Measurements from ENCODE around the gene NOXA1.

NOXA1 gene

GRCh38 chr9:137392232-137393007 is 30.8 kb upstream of the NOXA1 start:
- Mint-ChIP-seq H3K27ac (no peak overlapping the region), H3K36me3 (ENCODE audit: low read depth) (peaks cover 10% of the 10 kb centered on the region), H3K27me3 (ENCODE audit: low read depth, poor library complexity) (peaks cover 3% of the 10 kb centered on the region), H3K9me3 (peaks cover 5% of the 10 kb centered on the region), H3K4me3 (no peak overlapping the region), H3K4me1 (peaks cover 23% of the 10 kb centered on the region)
- TF ChIP-seq, protein P1, sequence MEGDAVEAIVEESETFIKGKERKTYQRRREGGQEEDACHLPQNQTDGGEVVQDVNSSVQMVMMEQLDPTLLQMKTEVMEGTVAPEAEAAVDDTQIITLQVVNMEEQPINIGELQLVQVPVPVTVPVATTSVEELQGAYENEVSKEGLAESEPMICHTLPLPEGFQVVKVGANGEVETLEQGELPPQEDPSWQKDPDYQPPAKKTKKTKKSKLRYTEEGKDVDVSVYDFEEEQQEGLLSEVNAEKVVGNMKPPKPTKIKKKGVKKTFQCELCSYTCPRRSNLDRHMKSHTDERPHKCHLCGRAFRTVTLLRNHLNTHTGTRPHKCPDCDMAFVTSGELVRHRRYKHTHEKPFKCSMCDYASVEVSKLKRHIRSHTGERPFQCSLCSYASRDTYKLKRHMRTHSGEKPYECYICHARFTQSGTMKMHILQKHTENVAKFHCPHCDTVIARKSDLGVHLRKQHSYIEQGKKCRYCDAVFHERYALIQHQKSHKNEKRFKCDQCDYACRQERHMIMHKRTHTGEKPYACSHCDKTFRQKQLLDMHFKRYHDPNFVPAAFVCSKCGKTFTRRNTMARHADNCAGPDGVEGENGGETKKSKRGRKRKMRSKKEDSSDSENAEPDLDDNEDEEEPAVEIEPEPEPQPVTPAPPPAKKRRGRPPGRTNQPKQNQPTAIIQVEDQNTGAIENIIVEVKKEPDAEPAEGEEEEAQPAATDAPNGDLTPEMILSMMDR (IDR thresholded peaks at IDR 0.05), result no peak
- no peak for DNase-seq

- peaks cover 19% of the 10 kb centered on the region for H3K36me3 Mint-ChIP-seq (ENCODE audit: low read depth)
- TF ChIP-seq, protein P1 (IDR thresholded peaks at IDR 0.05), result no peak
- H3K4me3 Mint-ChIP-seq, result no peak overlapping the region
- peaks cover 14% of the 10 kb centered on the region for H3K9me3 Mint-ChIP-seq
- H3K27me3 Mint-ChIP-seq (ENCODE audit: low read depth, poor library complexity), result peaks cover 3% of the 10 kb centered on the region
- H3K27ac Mint-ChIP-seq, result no peak overlapping the region
- peaks cover 14% of the 10 kb centered on the region for H3K4me1 Mint-ChIP-seq
- no peak for DNase-seq
Observed at GRCh38 chr9:137393176-137394150, 29.7 kb upstream of the NOXA1 start.

DNA sequence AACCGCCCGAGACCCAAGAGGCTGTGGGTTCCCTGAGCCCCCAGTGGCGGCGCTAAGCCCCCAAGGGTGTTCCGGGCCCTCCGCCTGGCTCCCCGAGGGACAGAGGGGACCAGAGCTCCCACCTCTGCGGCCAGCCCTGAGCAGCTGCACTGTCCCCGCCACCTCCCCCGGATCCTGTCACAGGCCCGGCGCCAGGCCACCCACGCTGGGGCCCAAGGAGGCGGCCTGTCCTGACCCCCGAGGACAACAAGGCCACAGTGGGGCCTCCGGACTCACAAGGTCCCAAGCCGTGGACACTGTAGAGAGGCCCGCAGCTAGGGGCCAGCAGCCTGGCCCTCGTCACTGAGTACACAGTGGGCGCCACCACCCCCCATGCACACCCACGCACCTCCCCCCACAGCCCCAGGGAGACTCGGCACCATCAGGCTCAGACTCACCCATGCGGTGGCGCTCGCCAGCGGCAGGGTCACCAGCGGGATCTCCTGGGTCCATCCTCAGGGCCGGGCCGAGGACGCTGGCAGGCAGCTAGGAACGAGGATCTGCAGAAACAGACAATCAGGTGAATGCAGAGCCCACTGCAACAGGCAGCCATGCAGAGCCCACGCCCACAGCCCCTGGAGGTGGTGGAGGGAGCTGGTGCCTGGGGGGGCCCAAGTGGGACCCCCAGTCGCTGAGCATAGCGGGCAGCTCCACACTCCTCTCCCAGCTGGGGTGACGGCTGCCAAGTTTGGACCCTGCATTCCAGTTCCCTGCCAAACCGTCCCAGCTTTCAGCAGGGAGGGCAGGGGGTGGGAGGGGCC is 28.1 kb upstream of the NOXA1 start:
- H3K9me3 Mint-ChIP-seq, result peaks cover 28% of the 10 kb centered on the region

DNA sequence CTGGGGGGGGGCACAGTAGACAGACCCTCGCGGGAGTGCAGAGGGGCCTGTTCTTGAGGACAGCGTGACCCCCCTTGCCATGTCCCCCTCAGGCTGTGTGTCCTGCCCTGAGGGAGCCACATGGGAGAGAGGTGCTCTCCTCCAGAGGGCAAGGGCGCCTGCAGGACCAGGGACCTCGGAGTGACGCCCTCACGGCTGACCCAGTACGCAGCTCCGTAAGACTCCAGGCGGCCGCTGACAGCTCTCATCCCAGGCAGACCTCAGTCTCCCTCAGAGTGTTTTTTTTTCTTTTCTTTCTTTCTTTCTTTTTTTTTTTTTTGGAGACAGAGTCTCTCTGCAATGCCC is 27.6 kb upstream of the NOXA1 start:
- Mint-ChIP-seq H3K4me3 (no peak overlapping the region), H3K36me3 (ENCODE audit: low read depth) (peaks cover 30% of the 10 kb centered on the region), H3K27me3 (ENCODE audit: low read depth, poor library complexity) (peaks cover 3% of the 10 kb centered on the region), H3K9me3 (peaks cover 33% of the 10 kb centered on the region), H3K4me1 (peaks cover 12% of the 10 kb centered on the region), H3K27ac (no peak overlapping the region)
- TF ChIP-seq, protein P1 (IDR thresholded peaks at IDR 0.05), result no peak
- no peak for DNase-seq

More for the DNA sequence above, 28.1 kb upstream of the NOXA1 start:
- Mint-ChIP-seq H3K4me1 (peaks cover 13% of the 10 kb centered on the region), H3K4me3 (no peak overlapping the region), H3K36me3 (ENCODE audit: low read depth) (peaks cover 26% of the 10 kb centered on the region), H3K27ac (no peak overlapping the region), H3K27me3 (ENCODE audit: low read depth, poor library complexity) (peaks cover 3% of the 10 kb centered on the region)
- no peak for DNase-seq
- TF ChIP-seq, protein P1 (IDR thresholded peaks at IDR 0.05), result no peak

- TF ChIP-seq, protein P1 (IDR thresholded peaks at IDR 0.05), result no peak
- Mint-ChIP-seq H3K27ac (peak overlapping the region; percentile 39), H3K9me3 (peaks cover 34% of the 10 kb centered on the region), H3K27me3 (ENCODE audit: low read depth, poor library complexity) (peaks cover 3% of the 10 kb centered on the region), H3K4me3 (no peak overlapping the region), H3K36me3 (ENCODE audit: low read depth) (peaks cover 30% of the 10 kb centered on the region), H3K4me1 (peaks cover 12% of the 10 kb centered on the region)
- no peak for DNase-seq
Observed at GRCh38 chr9:137396227-137396626, 27.0 kb upstream of the NOXA1 start.

All from nephron progenitor cell (in vitro differentiated cells).